Glutamatergic neuron (in vitro differentiated cells): ENCODE data around the gene CACNA1G. TPM values are rescaled to one million over a fixed set of nuclear protein-coding genes. Genes with fewer than 3 reads are reported as not detected.

Experiments used
- DNase-seq: peaks from one replicate; pipeline ENCODE4 v3.0.0; 2022
- H3K27ac Mint-ChIP-seq: one replicate; pipeline ENCODE4 v1.8.0; 2020; ENCODE audit warnings: mild to moderate bottlenecking, mixed read lengths, inconsistent platforms; ENCODE audit not compliant: unreplicated experiment
- H3K27me3 Mint-ChIP-seq: one replicate; pipeline ENCODE4 v1.8.0; 2020; ENCODE audit warnings: mild to moderate bottlenecking, moderate library complexity, mixed read lengths, inconsistent platforms; ENCODE audit not compliant: unreplicated experiment
- H3K36me3 Mint-ChIP-seq: one replicate; pipeline ENCODE4 v1.8.0; 2020; ENCODE audit warnings: mild to moderate bottlenecking, mixed read lengths, inconsistent platforms; ENCODE audit not compliant: unreplicated experiment
- H3K4me1 Mint-ChIP-seq: one replicate; pipeline ENCODE4 v1.8.0; 2020; ENCODE audit warnings: mild to moderate bottlenecking, low read depth, mixed read lengths, inconsistent platforms; ENCODE audit not compliant: unreplicated experiment
- H3K4me3 Mint-ChIP-seq: one replicate; pipeline ENCODE4 v1.8.0; 2020; ENCODE audit warnings: mild to moderate bottlenecking, mixed read lengths, inconsistent platforms; ENCODE audit not compliant: unreplicated experiment
- H3K9me3 Mint-ChIP-seq: one replicate; pipeline ENCODE4 v1.8.0; 2020; ENCODE audit warnings: mild to moderate bottlenecking, moderate library complexity, mixed read lengths, inconsistent platforms; ENCODE audit not compliant: unreplicated experiment
- total RNA-seq: library from RNA; stranded (reverse); fragmentation: NEBNext Ultra II Directional; extraction: Animal tissue kit (Norgen Biotek cat#: 25700); gene quantifications from one replicate; pipeline ENCODE4 v1.2.1, GENCODE V29; 2021; ENCODE audit not compliant: unreplicated experiment
- TF ChIP-seq, protein P1 (sequence below): fragments of 200-600 bp; sonication (generic); IDR thresholded peaks from one replicate; pipeline ENCODE4 v1.5.0; 2021; ENCODE audit not compliant: partially characterized antibody, unreplicated experiment

Gene CACNA1G
- total RNA-seq, 1 donor from 2014 or later = 2.2 TPM

DNA sequence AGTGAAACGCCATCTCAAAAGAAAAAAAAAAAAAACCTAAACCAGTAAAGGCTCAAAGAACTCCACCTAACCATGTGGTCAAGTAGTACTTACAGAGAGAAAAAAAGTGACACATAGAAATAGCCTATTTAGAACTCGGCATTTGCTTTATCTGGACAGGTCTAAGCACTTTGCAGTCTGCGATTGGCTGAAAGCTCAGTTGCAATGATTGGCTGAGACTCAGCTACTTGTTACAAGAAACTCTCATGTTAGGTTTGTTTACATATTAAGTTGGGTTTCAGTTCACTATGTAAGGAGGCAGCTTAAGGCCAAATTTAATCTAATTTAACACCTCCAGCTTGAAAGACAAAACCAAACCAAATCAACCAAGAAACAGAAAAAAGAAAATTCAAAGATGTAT is 93.2 kb downstream of the CACNA1G start:
- peaks cover 3% of the 10 kb centered on the region for H3K9me3 Mint-ChIP-seq
- H3K36me3 Mint-ChIP-seq = no peaks in the 10 kb centered on the region
- peaks cover 2% of the 10 kb centered on the region for H3K27me3 Mint-ChIP-seq
- TF ChIP-seq, protein P1, sequence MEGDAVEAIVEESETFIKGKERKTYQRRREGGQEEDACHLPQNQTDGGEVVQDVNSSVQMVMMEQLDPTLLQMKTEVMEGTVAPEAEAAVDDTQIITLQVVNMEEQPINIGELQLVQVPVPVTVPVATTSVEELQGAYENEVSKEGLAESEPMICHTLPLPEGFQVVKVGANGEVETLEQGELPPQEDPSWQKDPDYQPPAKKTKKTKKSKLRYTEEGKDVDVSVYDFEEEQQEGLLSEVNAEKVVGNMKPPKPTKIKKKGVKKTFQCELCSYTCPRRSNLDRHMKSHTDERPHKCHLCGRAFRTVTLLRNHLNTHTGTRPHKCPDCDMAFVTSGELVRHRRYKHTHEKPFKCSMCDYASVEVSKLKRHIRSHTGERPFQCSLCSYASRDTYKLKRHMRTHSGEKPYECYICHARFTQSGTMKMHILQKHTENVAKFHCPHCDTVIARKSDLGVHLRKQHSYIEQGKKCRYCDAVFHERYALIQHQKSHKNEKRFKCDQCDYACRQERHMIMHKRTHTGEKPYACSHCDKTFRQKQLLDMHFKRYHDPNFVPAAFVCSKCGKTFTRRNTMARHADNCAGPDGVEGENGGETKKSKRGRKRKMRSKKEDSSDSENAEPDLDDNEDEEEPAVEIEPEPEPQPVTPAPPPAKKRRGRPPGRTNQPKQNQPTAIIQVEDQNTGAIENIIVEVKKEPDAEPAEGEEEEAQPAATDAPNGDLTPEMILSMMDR = no peak
- H3K4me1 Mint-ChIP-seq = no peaks in the 10 kb centered on the region
- DNase-seq = no peak
- H3K27ac Mint-ChIP-seq = no peak overlapping the region
- no peak overlapping the region for H3K4me3 Mint-ChIP-seq

DNA sequence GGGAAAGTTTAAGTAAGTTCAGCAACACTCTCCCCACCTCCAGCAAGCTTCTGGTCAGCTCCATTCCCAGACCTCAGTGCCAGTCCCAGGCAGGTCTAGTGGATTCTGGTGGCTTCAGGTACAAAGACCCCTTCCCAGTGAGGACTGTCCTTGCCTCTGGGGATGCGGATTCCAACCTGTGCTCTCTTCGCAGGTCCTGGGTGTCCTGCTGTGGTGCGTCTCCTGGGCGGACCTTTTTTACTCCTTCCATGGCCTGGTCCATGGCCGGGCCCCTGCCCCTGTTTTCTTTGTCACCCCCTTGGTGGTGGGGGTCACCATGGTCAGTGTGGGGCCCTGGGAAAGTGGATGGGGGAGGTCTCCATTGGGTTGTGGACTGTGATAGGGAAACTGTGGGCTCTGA is 96.0 kb downstream of the CACNA1G start:
- H3K9me3 Mint-ChIP-seq = peaks cover 3% of the 10 kb centered on the region
- H3K4me3 Mint-ChIP-seq = no peak overlapping the region
- no peak for DNase-seq
- peaks cover 4% of the 10 kb centered on the region for H3K4me1 Mint-ChIP-seq
- peaks cover 4% of the 10 kb centered on the region for H3K36me3 Mint-ChIP-seq
- peaks cover 10% of the 10 kb centered on the region for H3K27me3 Mint-ChIP-seq
- TF ChIP-seq, protein P1 = no peak
- H3K27ac Mint-ChIP-seq = no peak overlapping the region

DNA sequence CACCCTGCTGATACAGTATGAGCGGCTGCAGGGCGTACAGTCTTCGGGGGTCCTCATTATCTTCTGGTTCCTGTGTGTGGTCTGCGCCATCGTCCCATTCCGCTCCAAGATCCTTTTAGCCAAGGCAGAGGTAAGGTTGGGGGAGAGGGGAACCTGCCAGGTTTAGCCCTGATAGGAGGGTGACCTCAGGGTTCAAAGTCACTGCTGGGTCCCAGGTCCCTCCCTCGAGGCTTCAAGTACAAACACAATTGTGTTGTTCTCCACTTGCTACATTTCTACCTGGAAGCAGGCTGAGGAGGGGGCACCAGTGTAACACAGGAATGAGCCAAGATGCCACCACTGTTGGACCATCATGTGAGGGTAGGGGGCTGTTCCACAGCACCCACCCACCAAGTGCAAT is 96.5 kb downstream of the CACNA1G start:
- H3K27me3 Mint-ChIP-seq = peaks cover 12% of the 10 kb centered on the region
- TF ChIP-seq, protein P1 = no peak
- H3K4me3 Mint-ChIP-seq = no peak overlapping the region
- peaks cover 8% of the 10 kb centered on the region for H3K4me1 Mint-ChIP-seq
- no peak for DNase-seq
- no peak overlapping the region for H3K27ac Mint-ChIP-seq
- H3K36me3 Mint-ChIP-seq = peaks cover 7% of the 10 kb centered on the region
- H3K9me3 Mint-ChIP-seq = peaks cover 3% of the 10 kb centered on the region

- Mint-ChIP-seq H3K27me3 (peaks cover 13% of the 10 kb centered on the region), H3K9me3 (peaks cover 7% of the 10 kb centered on the region), H3K4me1 (peaks cover 8% of the 10 kb centered on the region), H3K36me3 (peaks cover 7% of the 10 kb centered on the region), H3K27ac (no peak overlapping the region), H3K4me3 (no peak overlapping the region)
- DNase-seq = no peak
- TF ChIP-seq, protein P1 = no peak
Measured at GRCh38 chr17:50657627-50658026, 97.1 kb downstream of the CACNA1G start.

GRCh38 chr17:50658616-50659015 is 98.1 kb downstream of the CACNA1G start:
- Mint-ChIP-seq H3K9me3 (peaks cover 9% of the 10 kb centered on the region), H3K4me1 (peaks cover 8% of the 10 kb centered on the region), H3K36me3 (peaks cover 7% of the 10 kb centered on the region), H3K27me3 (peaks cover 17% of the 10 kb centered on the region), H3K4me3 (no peak overlapping the region), H3K27ac (no peak overlapping the region)
- DNase-seq = no peak
- TF ChIP-seq, protein P1 = no peak
